ENCODE measurements around the gene CGN. TPM values are rescaled to one million over a fixed set of nuclear protein-coding genes. Genes with fewer than 3 reads are reported as not detected.
A peak's percentile ranks its signal among the peaks of the same experiment; 100 is the strongest.

Gene CGN
- total and polyA plus RNA-seq, 2 of the 13 experiments (the other 11 are each of a cell fraction or from before 2014, with no cell fraction given) = 0.75 to 0.81 TPM

DNA sequence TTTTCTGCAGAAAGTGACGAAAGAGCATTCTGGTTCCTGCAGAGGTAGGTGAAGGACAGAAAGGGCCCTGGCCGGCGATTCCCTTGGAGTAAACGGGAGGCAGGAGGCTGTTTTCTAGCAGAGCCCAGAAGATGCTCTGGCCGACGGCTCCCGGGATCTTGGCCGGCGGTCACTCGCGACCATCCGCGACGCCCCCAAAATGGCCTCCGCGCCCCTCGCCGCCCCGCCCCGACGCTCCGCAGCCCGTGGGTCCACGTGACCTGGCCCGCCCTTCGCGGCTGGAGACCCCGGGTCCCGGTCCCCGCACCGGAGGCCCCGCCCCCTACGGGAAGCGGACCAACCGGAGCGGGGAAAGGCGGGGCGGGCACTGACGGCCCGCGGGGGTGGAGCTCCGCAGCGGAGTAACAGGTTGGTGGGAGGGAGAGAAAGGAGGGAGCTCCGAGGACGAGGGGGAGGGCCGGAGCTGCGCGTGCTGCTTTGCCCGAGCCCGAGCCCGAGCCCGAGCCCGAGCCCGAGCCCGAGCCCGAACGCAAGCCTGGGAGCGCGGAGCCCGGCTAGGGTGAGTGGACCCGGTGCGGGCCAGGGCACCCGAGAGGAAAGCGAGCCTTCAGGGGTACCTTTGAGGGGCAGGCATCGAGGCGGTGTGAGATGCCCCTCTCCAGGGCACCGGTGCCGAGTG is at the start of gene CGN (continued):
- TF ChIP-seq, protein P1, sequence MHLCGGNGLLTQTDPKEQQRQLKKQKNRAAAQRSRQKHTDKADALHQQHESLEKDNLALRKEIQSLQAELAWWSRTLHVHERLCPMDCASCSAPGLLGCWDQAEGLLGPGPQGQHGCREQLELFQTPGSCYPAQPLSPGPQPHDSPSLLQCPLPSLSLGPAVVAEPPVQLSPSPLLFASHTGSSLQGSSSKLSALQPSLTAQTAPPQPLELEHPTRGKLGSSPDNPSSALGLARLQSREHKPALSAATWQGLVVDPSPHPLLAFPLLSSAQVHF (CRISPR knock-in tag; IDR thresholded peaks at IDR 0.05) = no peak
- TF ChIP-seq, protein P2, sequence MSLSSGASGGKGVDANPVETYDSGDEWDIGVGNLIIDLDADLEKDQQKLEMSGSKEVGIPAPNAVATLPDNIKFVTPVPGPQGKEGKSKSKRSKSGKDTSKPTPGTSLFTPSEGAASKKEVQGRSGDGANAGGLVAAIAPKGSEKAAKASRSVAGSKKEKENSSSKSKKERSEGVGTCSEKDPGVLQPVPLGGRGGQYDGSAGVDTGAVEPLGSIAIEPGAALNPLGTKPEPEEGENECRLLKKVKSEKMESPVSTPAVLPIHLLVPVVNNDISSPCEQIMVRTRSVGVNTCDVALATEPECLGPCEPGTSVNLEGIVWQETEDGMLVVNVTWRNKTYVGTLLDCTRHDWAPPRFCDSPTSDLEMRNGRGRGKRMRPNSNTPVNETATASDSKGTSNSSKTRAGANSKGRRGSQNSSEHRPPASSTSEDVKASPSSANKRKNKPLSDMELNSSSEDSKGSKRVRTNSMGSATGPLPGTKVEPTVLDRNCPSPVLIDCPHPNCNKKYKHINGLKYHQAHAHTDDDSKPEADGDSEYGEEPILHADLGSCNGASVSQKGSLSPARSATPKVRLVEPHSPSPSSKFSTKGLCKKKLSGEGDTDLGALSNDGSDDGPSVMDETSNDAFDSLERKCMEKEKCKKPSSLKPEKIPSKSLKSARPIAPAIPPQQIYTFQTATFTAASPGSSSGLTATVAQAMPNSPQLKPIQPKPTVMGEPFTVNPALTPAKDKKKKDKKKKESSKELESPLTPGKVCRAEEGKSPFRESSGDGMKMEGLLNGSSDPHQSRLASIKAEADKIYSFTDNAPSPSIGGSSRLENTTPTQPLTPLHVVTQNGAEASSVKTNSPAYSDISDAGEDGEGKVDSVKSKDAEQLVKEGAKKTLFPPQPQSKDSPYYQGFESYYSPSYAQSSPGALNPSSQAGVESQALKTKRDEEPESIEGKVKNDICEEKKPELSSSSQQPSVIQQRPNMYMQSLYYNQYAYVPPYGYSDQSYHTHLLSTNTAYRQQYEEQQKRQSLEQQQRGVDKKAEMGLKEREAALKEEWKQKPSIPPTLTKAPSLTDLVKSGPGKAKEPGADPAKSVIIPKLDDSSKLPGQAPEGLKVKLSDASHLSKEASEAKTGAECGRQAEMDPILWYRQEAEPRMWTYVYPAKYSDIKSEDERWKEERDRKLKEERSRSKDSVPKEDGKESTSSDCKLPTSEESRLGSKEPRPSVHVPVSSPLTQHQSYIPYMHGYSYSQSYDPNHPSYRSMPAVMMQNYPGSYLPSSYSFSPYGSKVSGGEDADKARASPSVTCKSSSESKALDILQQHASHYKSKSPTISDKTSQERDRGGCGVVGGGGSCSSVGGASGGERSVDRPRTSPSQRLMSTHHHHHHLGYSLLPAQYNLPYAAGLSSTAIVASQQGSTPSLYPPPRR (CRISPR knock-in tag; IDR thresholded peaks at IDR 0.05; ENCODE audit: borderline replicate concordance) = peak; percentile 57; the same call in 1 of the 2 replicates
- TF ChIP-seq, protein P3, sequence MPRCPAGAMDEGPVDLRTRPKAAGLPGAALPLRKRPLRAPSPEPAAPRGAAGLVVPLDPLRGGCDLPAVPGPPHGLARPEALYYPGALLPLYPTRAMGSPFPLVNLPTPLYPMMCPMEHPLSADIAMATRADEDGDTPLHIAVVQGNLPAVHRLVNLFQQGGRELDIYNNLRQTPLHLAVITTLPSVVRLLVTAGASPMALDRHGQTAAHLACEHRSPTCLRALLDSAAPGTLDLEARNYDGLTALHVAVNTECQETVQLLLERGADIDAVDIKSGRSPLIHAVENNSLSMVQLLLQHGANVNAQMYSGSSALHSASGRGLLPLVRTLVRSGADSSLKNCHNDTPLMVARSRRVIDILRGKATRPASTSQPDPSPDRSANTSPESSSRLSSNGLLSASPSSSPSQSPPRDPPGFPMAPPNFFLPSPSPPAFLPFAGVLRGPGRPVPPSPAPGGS (CRISPR knock-in tag; IDR thresholded peaks at IDR 0.05) = 0 out of 2 replicates have a peak, but pooled peaks have one; percentile 23
- 0 out of 2 replicates have a peak, but pooled peaks have one; percentile 21 for TF ChIP-seq ZNF274 (CRISPR knock-in tag; IDR thresholded peaks at IDR 0.05)
- TF ChIP-seq KDM3A (CRISPR knock-in tag; IDR thresholded peaks at IDR 0.05; ENCODE audit: low read depth) = peak; percentile 80
- peak; percentile 76 for TF ChIP-seq TBX2 (CRISPR knock-in tag; IDR thresholded peaks at IDR 0.05; ENCODE audit: borderline replicate concordance)
- TF ChIP-seq SKI (IDR thresholded peaks at IDR 0.05; ENCODE audit: partially characterized antibody) = no peak
- peak; percentile 43; the same call in 1 of the 2 replicates for TF ChIP-seq TARDBP (CRISPR knock-in tag; IDR thresholded peaks at IDR 0.05)
- TF ChIP-seq NCOA5 (CRISPR knock-in tag; IDR thresholded peaks at IDR 0.05) = no peak
- TF ChIP-seq RFX3 (CRISPR knock-in tag; IDR thresholded peaks at IDR 0.05) = no peak
- no peak for TF ChIP-seq HNRNPH1 (optimal IDR thresholded peaks at IDR 0.05; ENCODE audit: low read depth, low read length)
- TF ChIP-seq, protein P4, sequence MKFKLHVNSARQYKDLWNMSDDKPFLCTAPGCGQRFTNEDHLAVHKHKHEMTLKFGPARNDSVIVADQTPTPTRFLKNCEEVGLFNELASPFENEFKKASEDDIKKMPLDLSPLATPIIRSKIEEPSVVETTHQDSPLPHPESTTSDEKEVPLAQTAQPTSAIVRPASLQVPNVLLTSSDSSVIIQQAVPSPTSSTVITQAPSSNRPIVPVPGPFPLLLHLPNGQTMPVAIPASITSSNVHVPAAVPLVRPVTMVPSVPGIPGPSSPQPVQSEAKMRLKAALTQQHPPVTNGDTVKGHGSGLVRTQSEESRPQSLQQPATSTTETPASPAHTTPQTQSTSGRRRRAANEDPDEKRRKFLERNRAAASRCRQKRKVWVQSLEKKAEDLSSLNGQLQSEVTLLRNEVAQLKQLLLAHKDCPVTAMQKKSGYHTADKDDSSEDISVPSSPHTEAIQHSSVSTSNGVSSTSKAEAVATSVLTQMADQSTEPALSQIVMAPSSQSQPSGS (CRISPR knock-in tag; IDR thresholded peaks at IDR 0.05) = 0 out of 2 replicates have a peak, but pooled peaks have one; percentile 35
- no peak for TF ChIP-seq ZIK1 (CRISPR knock-in tag; IDR thresholded peaks at IDR 0.05; ENCODE audit: borderline replicate concordance, low read depth)
- no peak for TF ChIP-seq ZNF83 (CRISPR knock-in tag; IDR thresholded peaks at IDR 0.05; ENCODE audit: borderline replicate concordance)
- TF ChIP-seq, protein P5, sequence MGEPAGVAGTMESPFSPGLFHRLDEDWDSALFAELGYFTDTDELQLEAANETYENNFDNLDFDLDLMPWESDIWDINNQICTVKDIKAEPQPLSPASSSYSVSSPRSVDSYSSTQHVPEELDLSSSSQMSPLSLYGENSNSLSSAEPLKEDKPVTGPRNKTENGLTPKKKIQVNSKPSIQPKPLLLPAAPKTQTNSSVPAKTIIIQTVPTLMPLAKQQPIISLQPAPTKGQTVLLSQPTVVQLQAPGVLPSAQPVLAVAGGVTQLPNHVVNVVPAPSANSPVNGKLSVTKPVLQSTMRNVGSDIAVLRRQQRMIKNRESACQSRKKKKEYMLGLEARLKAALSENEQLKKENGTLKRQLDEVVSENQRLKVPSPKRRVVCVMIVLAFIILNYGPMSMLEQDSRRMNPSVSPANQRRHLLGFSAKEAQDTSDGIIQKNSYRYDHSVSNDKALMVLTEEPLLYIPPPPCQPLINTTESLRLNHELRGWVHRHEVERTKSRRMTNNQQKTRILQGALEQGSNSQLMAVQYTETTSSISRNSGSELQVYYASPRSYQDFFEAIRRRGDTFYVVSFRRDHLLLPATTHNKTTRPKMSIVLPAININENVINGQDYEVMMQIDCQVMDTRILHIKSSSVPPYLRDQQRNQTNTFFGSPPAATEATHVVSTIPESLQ (CRISPR knock-in tag; conservative IDR thresholded peaks at IDR 0.05) = no peak
- TF ChIP-seq HES4 (CRISPR knock-in tag; IDR thresholded peaks at IDR 0.05; ENCODE audit: borderline replicate concordance) = peak; percentile 59; the same call in 1 of the 2 replicates
